GM12878 (cell line): ENCODE data around the gene TRAFD1. TPM values are rescaled to one million over a fixed set of nuclear protein-coding genes. Genes with fewer than 3 reads are reported as not detected.

Experiments
- BCL11A ChIP-seq: IDR thresholded peaks from 2 replicates; pipeline ENCODE4 v1.6.1; 2011; ENCODE audit warnings: low read depth, low read length
- HDAC2 ChIP-seq: fragments of 200-600 bp; sonication (generic); IDR thresholded peaks from 2 replicates; pipeline ENCODE4 v1.6.1; 2017
- IKZF1 ChIP-seq: fragments of 450-650 bp; conservative IDR thresholded peaks from 2 replicates; pipeline ENCODE4 v1.6.1; 2017; ENCODE audit warnings: antibody characterized with exemption, mild to moderate bottlenecking
- KAT2A ChIP-seq: conservative IDR thresholded peaks from 2 replicates; pipeline ENCODE4 v1.6.1; 2011; ENCODE audit warnings: low read depth, low read length; ENCODE audit not compliant: control insufficient read depth
- MAX ChIP-seq: IDR thresholded peaks from 2 replicates; pipeline ENCODE4 v1.6.1; 2012; ENCODE audit warnings: low read depth, low read length, improper control_type of control experiment
- SREBF1 ChIP-seq: IDR thresholded peaks from 2 replicates; pipeline ENCODE4 v1.6.1; 2012; ENCODE audit warnings: mild to moderate bottlenecking, low read length
- ZNF622 ChIP-seq: fragments of 450-650 bp; IDR thresholded peaks from 2 replicates; pipeline ENCODE4 v1.6.1; 2017; ENCODE audit warnings: mild to moderate bottlenecking, inconsistent platforms
- polyA plus RNA-seq, 11 experiments: library from polyadenylated mRNA; depleted of rRNA in 4 of 11; unstranded in 6 of 11; stranded (reverse) in 5 of 11; fragments of >200 nt; fragmentation: Nextera tagmentation in 4 of 11; fragmentation: Illumina TruSeq in 1 of 11; extraction: Ambion mirVana in 4 of 11; extraction: Trizol in 1 of 11; gene quantifications; 1 replicate in 1 of 11; 2 replicates in 10 of 11; pipeline versions ENCODE4 v1.2.1 to v1.2.3, GENCODE V29; 2011 to 2016; ENCODE audit warnings: inconsistent platforms in 2 of 11, missing spikeins in 2 of 11, low read depth in 1 of 11
- total RNA-seq, 4 experiments: library from RNA; depleted of rRNA in 3 of 4; stranded (reverse); fragments of >200 nt in 3 of 4; fragmentation: Illumina TruSeq in 1 of 4; extraction: Trizol in 1 of 4; gene quantifications; 2 replicates each; pipeline versions ENCODE4 v1.2.1 to v1.2.3, GENCODE V29; 2013 to 2021
- TF ChIP-seq, protein P1 (sequence below): fragments of 150-350 bp; IDR thresholded peaks from 2 replicates; pipeline ENCODE4 v1.6.1; 2016; ENCODE audit warnings: low read depth, low read length

The TRAFD1 gene
- total and polyA plus RNA-seq, 10 of the 15 experiments (the other 5 are each of a cell fraction or from before 2014, with no cell fraction given): 37.2 to 55.5 (median 46.2) TPM

DNA sequence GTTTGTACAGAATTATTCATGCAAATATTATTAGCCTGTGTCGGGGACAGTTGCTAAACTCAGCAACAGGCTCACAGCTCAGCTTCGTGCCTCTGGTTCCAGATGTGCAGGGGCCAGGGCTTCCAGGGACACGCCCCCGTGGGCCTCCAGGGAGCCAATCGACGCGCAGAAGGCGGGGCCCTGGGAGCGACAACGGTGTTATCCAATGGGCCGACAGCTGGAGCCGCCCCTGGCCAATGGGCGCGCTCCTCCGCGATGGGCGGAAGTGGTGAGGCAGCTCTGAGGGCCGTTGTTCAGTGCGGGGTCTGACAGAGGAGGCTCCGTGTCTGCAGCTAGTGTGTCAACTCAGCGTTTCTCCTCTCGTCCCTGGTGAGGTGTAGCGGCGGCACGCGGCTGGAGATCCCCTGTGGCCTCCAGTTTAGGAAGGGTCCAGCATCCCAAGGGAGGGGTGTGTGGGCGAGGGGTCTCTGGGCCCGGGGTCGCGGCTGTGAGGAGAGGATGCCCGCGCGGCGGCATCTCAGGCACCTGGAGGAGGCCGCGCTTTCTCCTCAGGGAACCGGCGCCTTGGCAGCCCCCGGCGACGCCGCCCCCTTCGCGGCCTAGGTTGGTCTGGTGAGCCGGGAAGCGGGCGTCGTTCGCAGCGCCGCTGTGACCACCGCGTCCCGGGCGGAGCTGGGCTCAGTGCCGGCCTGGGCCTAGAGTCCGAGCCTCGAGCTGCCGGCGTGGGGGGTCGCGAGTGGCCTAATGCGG is at the start of gene TRAFD1 (continued):
- TF ChIP-seq IKZF1: peak; percentile 78
- TF ChIP-seq ZNF622: no peak
- TF ChIP-seq SREBF1: no peak
- TF ChIP-seq, protein P1, sequence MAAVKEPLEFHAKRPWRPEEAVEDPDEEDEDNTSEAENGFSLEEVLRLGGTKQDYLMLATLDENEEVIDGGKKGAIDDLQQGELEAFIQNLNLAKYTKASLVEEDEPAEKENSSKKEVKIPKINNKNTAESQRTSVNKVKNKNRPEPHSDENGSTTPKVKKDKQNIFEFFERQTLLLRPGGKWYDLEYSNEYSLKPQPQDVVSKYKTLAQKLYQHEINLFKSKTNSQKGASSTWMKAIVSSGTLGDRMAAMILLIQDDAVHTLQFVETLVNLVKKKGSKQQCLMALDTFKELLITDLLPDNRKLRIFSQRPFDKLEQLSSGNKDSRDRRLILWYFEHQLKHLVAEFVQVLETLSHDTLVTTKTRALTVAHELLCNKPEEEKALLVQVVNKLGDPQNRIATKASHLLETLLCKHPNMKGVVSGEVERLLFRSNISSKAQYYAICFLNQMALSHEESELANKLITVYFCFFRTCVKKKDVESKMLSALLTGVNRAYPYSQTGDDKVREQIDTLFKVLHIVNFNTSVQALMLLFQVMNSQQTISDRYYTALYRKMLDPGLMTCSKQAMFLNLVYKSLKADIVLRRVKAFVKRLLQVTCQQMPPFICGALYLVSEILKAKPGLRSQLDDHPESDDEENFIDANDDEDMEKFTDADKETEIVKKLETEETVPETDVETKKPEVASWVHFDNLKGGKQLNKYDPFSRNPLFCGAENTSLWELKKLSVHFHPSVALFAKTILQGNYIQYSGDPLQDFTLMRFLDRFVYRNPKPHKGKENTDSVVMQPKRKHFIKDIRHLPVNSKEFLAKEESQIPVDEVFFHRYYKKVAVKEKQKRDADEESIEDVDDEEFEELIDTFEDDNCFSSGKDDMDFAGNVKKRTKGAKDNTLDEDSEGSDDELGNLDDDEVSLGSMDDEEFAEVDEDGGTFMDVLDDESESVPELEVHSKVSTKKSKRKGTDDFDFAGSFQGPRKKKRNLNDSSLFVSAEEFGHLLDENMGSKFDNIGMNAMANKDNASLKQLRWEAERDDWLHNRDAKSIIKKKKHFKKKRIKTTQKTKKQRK: no peak
- no peak for TF ChIP-seq BCL11A
- TF ChIP-seq KAT2A: no peak
- no peak for TF ChIP-seq HDAC2
- no peak for TF ChIP-seq MAX
- TF ChIP-seq, all 136 proteins: peak for 49
